MCF 10A (cell line): ENCODE results near the gene MIF4GD. TPM values are rescaled to one million over a fixed set of nuclear protein-coding genes. Genes with fewer than 3 reads are reported as not detected.
A peak's percentile ranks its signal among the peaks of the same experiment; 100 is the strongest.
"Not testable (repeated sequence)": the region's sequence is repeated elsewhere in the genome, so short reads cannot be mapped to it uniquely, and the experiment has no call there.

Experiments used
- BruUV-seq: library from RNA; stranded (reverse); fragments of 400-500 nt; replicated peaks from 2 replicates; lab custom pipeline; 2021; lab: Mats Ljungman, UMichigan
- CTCF ChIA-PET: fragments of 300-600 bp; sonication (Branson Sonifier 250); formaldehyde crosslinking; extraction: SDS; loops from one replicate; lab custom pipeline; 2021; ENCODE audit warnings: antibody characterized with exemption, inconsistent platforms; lab: Yijun Ruan, JAX
- POLR2A ChIA-PET: fragments of 300-600, 350-650 bp; sonication (Branson Sonifier 250); formaldehyde crosslinking; extraction: SDS; loops from one replicate; lab custom pipeline; 2020; ENCODE audit warnings: antibody characterized with exemption, inconsistent platforms; lab: Yijun Ruan, JAX
- DNase-seq: peaks from one replicate; pipeline ENCODE4 v3.0.0-alpha.2; 2018; ENCODE audit not compliant: unreplicated experiment
- H3K27ac Mint-ChIP-seq: one replicate; pipeline ENCODE4 v1.8.0; 2022; ENCODE audit warnings: mild to moderate bottlenecking, low read depth, mixed read lengths; ENCODE audit not compliant: unreplicated experiment
- H3K27me3 Mint-ChIP-seq: one replicate; pipeline ENCODE4 v1.8.0; 2022; ENCODE audit warnings: mixed read lengths; ENCODE audit not compliant: insufficient read depth, unreplicated experiment
- H3K36me3 Mint-ChIP-seq: one replicate; pipeline ENCODE4 v1.8.0; 2022; ENCODE audit warnings: mild to moderate bottlenecking, moderate library complexity, mixed read lengths; ENCODE audit not compliant: insufficient read depth, unreplicated experiment
- H3K4me1 Mint-ChIP-seq: one replicate; pipeline ENCODE4 v1.8.0; 2022; ENCODE audit warnings: mixed read lengths; ENCODE audit not compliant: insufficient read depth, unreplicated experiment
- H3K4me3 Mint-ChIP-seq: one replicate; pipeline ENCODE4 v1.8.0; 2022; ENCODE audit warnings: mild to moderate bottlenecking, moderate library complexity, mixed read lengths; ENCODE audit not compliant: unreplicated experiment
- H3K9me3 Mint-ChIP-seq: one replicate; pipeline ENCODE4 v1.8.0; 2022; ENCODE audit warnings: mixed read lengths; ENCODE audit not compliant: unreplicated experiment
- intact Hi-C: fragments of 100-400 bp; cut with micrococcal nuclease; formaldehyde crosslinking; loops from 2 replicates; pipeline ENCODE4 v1.14.1; 2022
- total RNA-seq: library from RNA; stranded (reverse); gene quantifications from 2 replicates; pipeline ENCODE4 v1.2.3, GENCODE V29; 2022
- TF ChIP-seq, protein P1 (sequence below): fragments of 200-600 bp; IDR thresholded peaks from one replicate; pipeline ENCODE4 v1.8.0; 2022; ENCODE audit warnings: antibody characterized with exemption, mild to moderate bottlenecking; ENCODE audit not compliant: unreplicated experiment

The MIF4GD gene
- total RNA-seq, 1 experiment from 2014 or later, result 23.3 TPM

DNA sequence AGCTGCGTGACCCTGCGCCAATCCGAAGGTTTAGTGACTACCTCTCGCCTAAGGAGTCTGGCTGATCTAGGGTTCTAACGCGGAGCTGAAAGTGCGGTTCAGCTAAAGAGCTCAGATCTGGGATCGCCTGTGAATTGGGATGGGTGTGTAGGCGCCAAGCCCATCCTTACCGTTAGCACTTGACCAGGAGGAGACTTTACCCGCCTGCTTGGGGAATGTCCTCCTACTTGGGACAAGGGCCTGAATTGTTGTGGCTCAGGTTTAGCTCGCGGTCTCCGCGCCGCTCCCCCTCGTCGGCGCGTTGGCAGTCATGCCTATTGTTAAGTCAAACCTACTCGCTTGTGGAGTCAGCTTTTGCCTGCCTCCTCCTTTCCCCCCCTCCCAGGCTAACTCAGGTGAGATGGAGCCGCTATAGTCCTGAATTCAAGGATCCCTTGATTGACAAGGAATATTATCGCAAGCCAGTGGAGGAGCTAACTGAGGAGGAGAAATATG, 8.9 kb downstream of the MIF4GD start:
- intact Hi-C loops, result no loop called here
- Mint-ChIP-seq H3K27me3 (no peaks in the 10 kb centered on the region), H3K36me3 (peaks cover 55% of the 10 kb centered on the region), H3K27ac (peak overlapping the region; percentile 100), H3K9me3 (no peaks in the 10 kb centered on the region), H3K4me3 (peak overlapping the region; percentile 100), H3K4me1 (peaks cover 39% of the 10 kb centered on the region)
- no peak for DNase-seq
- TF ChIP-seq, protein P1, sequence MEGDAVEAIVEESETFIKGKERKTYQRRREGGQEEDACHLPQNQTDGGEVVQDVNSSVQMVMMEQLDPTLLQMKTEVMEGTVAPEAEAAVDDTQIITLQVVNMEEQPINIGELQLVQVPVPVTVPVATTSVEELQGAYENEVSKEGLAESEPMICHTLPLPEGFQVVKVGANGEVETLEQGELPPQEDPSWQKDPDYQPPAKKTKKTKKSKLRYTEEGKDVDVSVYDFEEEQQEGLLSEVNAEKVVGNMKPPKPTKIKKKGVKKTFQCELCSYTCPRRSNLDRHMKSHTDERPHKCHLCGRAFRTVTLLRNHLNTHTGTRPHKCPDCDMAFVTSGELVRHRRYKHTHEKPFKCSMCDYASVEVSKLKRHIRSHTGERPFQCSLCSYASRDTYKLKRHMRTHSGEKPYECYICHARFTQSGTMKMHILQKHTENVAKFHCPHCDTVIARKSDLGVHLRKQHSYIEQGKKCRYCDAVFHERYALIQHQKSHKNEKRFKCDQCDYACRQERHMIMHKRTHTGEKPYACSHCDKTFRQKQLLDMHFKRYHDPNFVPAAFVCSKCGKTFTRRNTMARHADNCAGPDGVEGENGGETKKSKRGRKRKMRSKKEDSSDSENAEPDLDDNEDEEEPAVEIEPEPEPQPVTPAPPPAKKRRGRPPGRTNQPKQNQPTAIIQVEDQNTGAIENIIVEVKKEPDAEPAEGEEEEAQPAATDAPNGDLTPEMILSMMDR, result no peak
- TSS peak; percentile 56 for BruUV-seq
- CTCF ChIA-PET, result interaction anchor here (0.6 to 3.7 kb wide), 6 partner anchors 9 to 274 kb away, joined by 3 to 38 read pairs (median 3); partner anchors contain the start of gene MIF4GD
- POLR2A ChIA-PET, result interaction anchor here (0.5 to 6.0 kb wide), 35 partner anchors 10 to 423 kb away, joined by 3 to 142 read pairs (median 4); partner anchors contain the start of genes ARMC7, FDXR, GRB2 and JPT1

DNA sequence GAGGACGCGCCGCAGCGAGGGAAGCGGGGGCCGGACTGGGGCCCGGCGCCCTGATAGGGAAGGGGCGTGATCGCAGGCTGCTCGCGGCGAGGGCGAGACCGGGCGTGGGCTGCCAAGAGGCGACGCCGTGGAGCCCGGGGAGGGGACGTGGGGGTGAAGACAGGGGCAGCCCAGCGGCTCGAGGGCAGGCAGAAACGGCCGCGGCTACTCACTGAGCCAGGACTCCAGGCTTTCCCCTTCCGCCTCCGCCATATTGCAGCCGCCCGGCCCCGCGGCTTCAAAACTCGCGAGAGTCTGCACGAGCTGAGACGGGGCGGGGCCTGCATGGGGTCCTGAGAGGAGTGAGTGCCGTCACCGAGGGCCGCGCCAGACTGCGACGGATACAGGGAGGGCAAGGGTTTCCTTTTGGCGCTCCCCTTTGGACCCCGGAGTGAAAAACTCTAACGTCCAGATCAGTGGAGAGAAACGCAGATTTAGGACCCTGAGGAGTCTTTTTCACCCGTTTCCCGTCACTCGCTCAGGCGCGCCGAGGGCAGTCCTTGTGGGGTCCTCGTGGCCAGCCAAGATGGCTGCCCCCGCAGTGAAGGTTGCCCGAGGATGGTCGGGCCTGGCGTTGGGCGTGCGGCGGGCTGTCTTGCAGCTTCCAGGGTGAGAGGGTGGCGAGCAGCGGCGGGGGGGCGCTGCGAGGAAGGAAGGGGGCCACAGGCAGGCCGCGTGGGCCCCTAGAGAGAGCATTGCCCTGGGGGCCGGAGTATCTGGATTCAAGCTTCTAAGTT, 9.5 kb downstream of the MIF4GD start, which contains the start of the genes GGA3 and MRPS7:
TSS of gene GGA3 (minus strand) at position 271 of the 776 bp plus-strand sequence. CDS start at position 252, 19 bp downstream.
TSS of gene MRPS7 (plus strand) at position 544 of the 776 bp plus-strand sequence. CDS start at position 566, 22 bp downstream.
- no TSS peak for BruUV-seq
- Mint-ChIP-seq H3K9me3 (no peaks in the 10 kb centered on the region), H3K27ac (peak within 1 kb of the TSS; percentile 100), H3K27me3 (no peaks in the 10 kb centered on the region), H3K36me3 (peaks cover 48% of the 10 kb centered on the region), H3K4me3 (peak within 1 kb of the TSS; percentile 100), H3K4me1 (peaks cover 46% of the 10 kb centered on the region)
- TF ChIP-seq, protein P1, result no peak
- ChIA-PET CTCF (interaction anchor here (0.6 to 3.7 kb wide), 7 partner anchors 9 to 823 kb away, joined by 3 to 38 read pairs (median 4); partner anchors contain the start of gene MIF4GD), POLR2A (interaction anchor here (0.5 to 6.0 kb wide), 36 partner anchors 10 to 519 kb away, joined by 3 to 142 read pairs (median 4); partner anchors contain the start of genes ARMC7, FDXR, GRB2 and JPT1)
- intact Hi-C loops, result no loop called here
- DNase-seq, result peak; percentile 94

DNA sequence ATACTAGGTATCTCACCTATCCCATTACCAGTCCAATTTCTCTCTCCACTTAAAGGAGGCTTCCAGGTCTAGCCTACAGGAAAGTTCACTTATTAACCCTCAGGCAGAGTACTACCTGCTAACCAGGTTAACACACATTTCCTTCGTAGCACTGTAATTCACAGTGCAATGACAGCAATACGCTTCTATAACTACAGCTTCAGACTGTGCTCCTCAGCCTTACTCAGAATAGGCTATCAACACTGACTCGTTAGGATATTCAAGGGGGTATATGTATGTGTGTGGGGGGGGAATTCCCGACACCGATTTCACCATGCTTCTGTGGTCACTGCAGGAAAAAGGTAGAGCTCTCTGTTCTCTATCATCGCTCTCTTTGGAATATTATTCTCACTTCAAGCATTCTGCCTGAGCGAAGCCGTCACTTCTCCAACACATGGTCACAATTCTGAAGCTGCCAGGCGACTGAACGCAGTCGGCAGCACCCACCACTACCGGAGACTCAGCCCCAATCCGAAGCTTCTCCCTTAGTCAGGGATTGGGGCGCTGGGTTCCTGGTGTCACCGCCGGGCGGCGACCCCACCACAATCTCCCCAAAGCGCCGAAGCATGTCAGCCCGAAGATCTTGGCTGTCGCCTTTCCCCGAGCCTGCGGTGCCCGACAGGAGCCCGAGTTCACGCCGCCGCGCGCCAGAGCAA, 10.2 kb downstream of the MIF4GD start:
- intact Hi-C loops, result no loop called here
- H3K9me3 Mint-ChIP-seq, result no peaks in the 10 kb centered on the region
- no peak for DNase-seq
- TF ChIP-seq, protein P1, result no peak
- H3K4me3 Mint-ChIP-seq, result peak overlapping the region; percentile 100
- ChIA-PET CTCF (interaction anchor here (0.6 to 3.7 kb wide), 4 partner anchors 10 to 823 kb away, joined by 4 to 38 read pairs (median 4); partner anchors contain the start of gene MIF4GD), POLR2A (interaction anchor here (0.6 to 6.0 kb wide), 28 partner anchors 9 to 1479 kb away, joined by 3 to 142 read pairs (median 5); partner anchors contain the start of genes ARMC7, FDXR, GRB2 and MIF4GD)
- H3K36me3 Mint-ChIP-seq, result peaks cover 41% of the 10 kb centered on the region
- H3K27me3 Mint-ChIP-seq, result no peaks in the 10 kb centered on the region
- peaks cover 53% of the 10 kb centered on the region for H3K4me1 Mint-ChIP-seq
- H3K27ac Mint-ChIP-seq, result peak overlapping the region; percentile 100
- BruUV-seq, result TSS peak; percentile 68

DNA sequence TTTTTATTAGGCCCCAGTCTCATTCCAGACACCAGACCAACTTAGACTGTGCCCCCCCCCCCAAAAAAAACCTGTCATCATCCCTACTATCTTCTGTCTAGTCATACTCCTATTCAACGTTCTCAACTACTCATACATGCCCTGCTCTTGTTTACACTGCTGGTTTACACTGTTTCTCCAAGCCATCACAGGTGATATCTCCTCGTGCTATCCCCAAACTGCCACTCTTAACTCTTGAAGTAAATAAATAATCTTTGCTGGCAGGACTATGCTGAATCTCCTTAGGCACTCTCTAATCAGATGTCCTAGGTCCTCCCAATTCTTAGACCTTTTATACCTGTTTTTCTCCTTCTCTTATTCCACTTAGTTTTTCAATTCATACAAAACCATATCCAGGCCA, 13.8 kb downstream of the MIF4GD start:
- CTCF ChIA-PET, DNase-seq, H3K4me3 Mint-ChIP-seq, intact Hi-C loops, H3K27me3 Mint-ChIP-seq, POLR2A ChIA-PET, BruUV-seq, H3K9me3 Mint-ChIP-seq: not testable (repeated sequence)
- H3K36me3 Mint-ChIP-seq, result peaks cover 19% of the 10 kb centered on the region
- H3K27ac Mint-ChIP-seq, result peak overlapping the region; percentile 98
- H3K4me1 Mint-ChIP-seq, result peaks cover 65% of the 10 kb centered on the region

DNA sequence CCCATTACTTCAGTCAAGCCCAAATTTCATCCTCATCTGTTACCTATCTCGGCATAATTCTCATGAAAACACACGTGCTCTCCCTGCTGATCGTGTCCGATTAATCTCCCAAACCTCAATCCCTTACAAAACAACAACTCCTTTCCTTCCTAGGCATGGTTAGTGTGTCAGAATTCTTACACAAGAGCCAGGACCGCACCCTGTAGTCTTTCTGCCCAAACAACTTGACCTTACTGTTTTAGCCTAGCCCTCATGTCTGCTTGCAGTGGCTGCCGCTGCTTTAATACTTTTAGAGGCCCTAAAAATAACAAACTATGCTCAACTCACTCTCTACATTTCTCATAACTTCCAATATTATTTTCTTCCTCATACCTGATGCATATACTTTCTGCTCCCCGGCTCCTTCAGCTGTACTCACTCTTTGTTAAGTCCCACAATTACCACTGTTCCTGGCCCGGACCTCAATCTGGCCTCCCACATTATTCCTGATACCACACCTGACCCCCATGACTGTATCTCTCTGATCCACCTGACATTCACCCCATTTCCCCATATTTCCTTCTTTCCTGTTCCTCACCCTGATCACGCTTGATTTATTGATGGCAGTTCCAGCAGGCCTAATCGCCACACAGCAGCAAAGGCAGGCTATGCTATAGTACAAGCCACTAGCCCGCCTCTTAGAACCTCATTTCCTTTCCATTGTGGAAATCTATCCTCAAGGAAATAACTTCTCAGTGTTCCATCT, 14.9 kb downstream of the MIF4GD start:
- Mint-ChIP-seq H3K27ac (peak overlapping the region; percentile 98), H3K4me1 (peaks cover 64% of the 10 kb centered on the region), H3K4me3 (peak overlapping the region; percentile 71), H3K36me3 (peaks cover 19% of the 10 kb centered on the region)
- H3K9me3 Mint-ChIP-seq, CTCF ChIA-PET, BruUV-seq, intact Hi-C loops, H3K27me3 Mint-ChIP-seq: not testable (repeated sequence)
- POLR2A ChIA-PET, result interaction anchor here (0.8 kb wide), 1 partner anchor 11 kb away, joined by 4 read pairs; no protein-coding TSS in a partner anchor
- peak; percentile 60 for DNase-seq
